Astrocyte of the cerebellum (primary cell): ENCODE measurements around the gene GNB1L.

Source experiments
- DNase-seq: peaks from one replicate; pipeline ENCODE4 v3.0.0-alpha.2; 2011; ENCODE audit warnings: low read depth
- H3K4me3 ChIP-seq: 2 replicates; pipeline ENCODE4 v1.5.1; 2011; ENCODE audit warnings: mild to moderate bottlenecking, low read depth, low read length, moderate library complexity
- CTCF ChIP-seq: IDR thresholded peaks from 2 replicates; pipeline ENCODE4 v1.5.1; 2012; ENCODE audit warnings: low read length, low read depth, moderate library complexity, mild to moderate bottlenecking; ENCODE audit errors: missing control alignments
- in situ Hi-C: cut with HindIII; loops from 2 replicates; pipeline ENCODE4 v1.10.0; 2017; ENCODE audit warnings: low sequenced_read_pairs

GNB1L gene

GRCh38 chr22:19789406-19789805, 65.3 kb downstream of the GNB1L start:
- TF ChIP-seq CTCF: no peak
- in situ Hi-C loops: no loop called here
- no peak overlapping the region for H3K4me3 ChIP-seq
- DNase-seq: no peak

GRCh38 chr22:19788661-19789225, 65.9 kb downstream of the GNB1L start:
- H3K4me3 ChIP-seq: no peak overlapping the region
- no peak for DNase-seq
- no peak for TF ChIP-seq CTCF
- in situ Hi-C loops: no loop called here

GRCh38 chr22:19787849-19788141, 66.9 kb downstream of the GNB1L start:
- DNase-seq: no peak
- H3K4me3 ChIP-seq: no peak overlapping the region
- no peak for TF ChIP-seq CTCF
- in situ Hi-C loops: no loop called here

- in situ Hi-C loops: no loop called here
- no peak overlapping the region for H3K4me3 ChIP-seq
- TF ChIP-seq CTCF: no peak
- DNase-seq: no peak
These were observed 67.5 kb downstream of the GNB1L start for GRCh38 chr22:19786959-19787848.

- no peak overlapping the region for H3K4me3 ChIP-seq
- no peak for TF ChIP-seq CTCF
- DNase-seq: no peak
- in situ Hi-C loops: no loop called here
These were observed 68.4 kb downstream of the GNB1L start for GRCh38 chr22:19786264-19786585.

- no peak overlapping the region for H3K4me3 ChIP-seq
- TF ChIP-seq CTCF: no peak
- no peak for DNase-seq
- in situ Hi-C loops: no loop called here
These were observed 69.0 kb downstream of the GNB1L start for GRCh38 chr22:19785461-19786263.
